MG63 (cell line): ENCODE measurements around the gene CTNNA3. TPM values are rescaled to one million over a fixed set of nuclear protein-coding genes. Genes with fewer than 3 reads are reported as not detected.

Experiments
- DNase-seq: peaks from one replicate; pipeline ENCODE4 v3.0.0-alpha.2; 2020
- H3K27me3 ChIP-seq: fragments of 250-450 bp; sonication (Bioruptor Pico); 2 replicates; pipeline ENCODE4 v1.5.1; 2020; ENCODE audit warnings: mild to moderate bottlenecking, moderate library complexity
- H3K36me3 ChIP-seq: fragments of 250-450 bp; sonication (Bioruptor Pico); 2 replicates; pipeline ENCODE4 v1.5.1; 2020; ENCODE audit warnings: mild to moderate bottlenecking, moderate library complexity
- H3K4me3 ChIP-seq: fragments of 250-450 bp; sonication (Bioruptor Pico); 2 replicates; pipeline ENCODE4 v1.5.1; 2020; ENCODE audit warnings: mild to moderate bottlenecking, moderate library complexity
- H3K9me3 ChIP-seq: fragments of 250-450 bp; sonication (Bioruptor Pico); 2 replicates; pipeline ENCODE4 v1.5.1; 2020; ENCODE audit warnings: mild to moderate bottlenecking, moderate library complexity
- total RNA-seq: library from RNA; depleted of rRNA; stranded (reverse); fragments of >200 nt; shearing (Covaris generic); gene quantifications from 2 replicates; pipeline ENCODE4 v1.2.3, GENCODE V29; 2014; ENCODE audit warnings: low replicate concordance

Gene CTNNA3
- total RNA-seq, 1 experiment from 2014 or later, result not detected

DNA sequence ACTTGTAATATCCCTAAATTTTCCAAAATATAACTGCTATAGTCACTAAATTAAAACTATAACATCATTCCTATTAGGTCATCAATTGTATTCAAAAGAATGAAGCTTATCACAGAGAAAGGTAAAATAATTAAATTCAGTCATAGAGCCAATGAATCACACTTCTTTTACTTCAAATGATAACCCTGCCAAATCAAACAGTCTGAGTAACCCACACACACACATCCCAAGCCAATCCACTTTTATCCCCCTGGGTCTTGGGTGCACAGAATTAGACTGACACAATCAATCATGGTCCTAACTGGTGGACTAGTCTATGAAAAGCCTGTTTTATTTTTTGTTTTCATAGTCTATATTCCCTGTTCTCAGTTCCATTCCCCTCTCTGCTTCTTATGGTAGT, 25.6 kb downstream of the CTNNA3 start:
- Histone ChIP-seq H3K4me3 (no peak overlapping the region), H3K27me3 (no peaks in the 10 kb centered on the region), H3K36me3 (no peaks in the 10 kb centered on the region), H3K9me3 (no peaks in the 10 kb centered on the region)
- peak; percentile 14 for DNase-seq

DNA sequence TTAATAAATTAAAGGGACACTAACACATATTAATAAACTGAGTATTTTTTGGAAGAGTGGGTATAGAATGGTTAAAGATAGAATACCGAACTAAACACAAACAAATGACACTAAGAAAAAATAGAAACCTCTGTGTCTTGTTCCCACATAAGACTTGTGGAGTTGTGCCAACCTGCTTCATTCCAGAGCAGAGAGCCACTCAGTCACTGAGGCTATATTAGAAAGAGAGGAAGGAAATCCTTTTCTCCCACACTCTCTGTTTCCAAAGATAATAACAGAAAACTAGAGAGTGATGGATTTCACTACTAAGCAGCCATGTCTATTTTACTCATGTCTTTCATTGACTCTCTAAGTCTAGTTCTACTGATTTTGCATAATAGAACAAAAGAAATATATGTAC, 26.0 kb downstream of the CTNNA3 start:
- Histone ChIP-seq H3K9me3 (no peaks in the 10 kb centered on the region), H3K36me3 (no peaks in the 10 kb centered on the region), H3K27me3 (no peaks in the 10 kb centered on the region), H3K4me3 (no peak overlapping the region)
- no peak for DNase-seq

DNA sequence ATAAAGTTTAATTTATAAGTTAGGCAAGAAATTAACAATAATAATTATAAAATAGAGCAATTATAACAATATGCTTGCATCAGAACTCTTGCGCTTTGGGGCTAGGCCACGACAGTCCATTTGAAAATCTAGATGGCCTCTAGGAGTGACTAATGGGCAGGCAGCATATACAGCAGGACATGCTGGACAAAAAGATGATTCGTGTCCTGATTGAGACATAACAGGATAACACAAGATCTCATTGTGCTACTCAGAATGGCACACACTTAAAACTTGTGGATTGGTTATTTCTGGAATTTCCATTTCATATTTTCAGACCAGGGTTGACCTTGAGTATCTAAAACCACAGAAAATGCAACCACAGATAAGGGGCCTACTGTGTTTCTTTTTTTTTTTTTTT, 27.5 kb downstream of the CTNNA3 start:
- Histone ChIP-seq H3K36me3 (no peaks in the 10 kb centered on the region), H3K27me3 (no peaks in the 10 kb centered on the region), H3K4me3 (no peak overlapping the region), H3K9me3 (no peaks in the 10 kb centered on the region)
- DNase-seq, result no peak

DNA sequence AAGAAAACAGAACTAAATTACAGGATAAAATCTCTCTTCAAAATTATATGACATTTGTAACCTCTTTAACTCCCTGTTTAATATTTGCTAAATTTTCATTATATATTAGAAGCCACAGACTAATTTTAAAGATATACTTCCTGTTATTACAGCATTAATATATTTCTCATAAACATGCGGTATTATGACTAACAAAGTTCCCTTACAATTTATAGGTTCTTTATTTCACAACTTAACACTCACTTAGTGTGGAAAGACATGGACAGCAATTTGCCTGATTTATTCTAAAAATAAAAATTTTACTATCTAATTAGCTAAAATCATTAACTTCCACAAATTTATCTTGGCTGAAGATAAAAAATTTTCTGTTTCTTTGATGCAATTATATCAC, 29.0 kb downstream of the CTNNA3 start:
- H3K9me3 ChIP-seq, result no peaks in the 10 kb centered on the region
- no peaks in the 10 kb centered on the region for H3K27me3 ChIP-seq
- no peaks in the 10 kb centered on the region for H3K36me3 ChIP-seq
- DNase-seq, result no peak
- no peak overlapping the region for H3K4me3 ChIP-seq

DNA sequence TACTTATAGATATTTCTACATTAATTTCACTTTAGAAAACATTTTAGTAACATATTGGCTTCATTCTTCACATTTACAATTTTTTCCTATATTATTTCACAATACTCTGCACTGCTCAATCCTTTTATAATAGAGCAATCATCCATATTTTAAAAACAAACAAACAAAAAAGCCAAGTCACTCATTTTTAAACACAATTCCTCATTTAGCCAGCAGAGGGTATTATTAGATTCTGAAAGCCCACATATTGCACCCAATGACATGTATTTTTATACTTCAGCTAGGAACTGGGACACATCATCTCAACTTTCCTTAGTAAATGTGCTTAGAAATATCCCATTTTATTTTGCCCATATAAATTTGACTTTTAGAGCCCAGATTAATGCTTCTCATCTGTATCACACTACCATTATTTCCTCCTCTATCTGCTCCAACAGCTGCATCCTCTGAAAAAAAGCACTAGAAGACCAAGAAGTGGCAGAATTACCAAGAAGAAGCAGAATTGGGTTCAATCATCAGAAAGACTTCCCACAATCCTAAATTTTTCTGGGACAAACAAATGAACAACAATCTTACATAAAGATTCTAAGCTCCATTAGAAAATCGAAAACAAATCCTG, 29.5 kb downstream of the CTNNA3 start:
- no peaks in the 10 kb centered on the region for H3K9me3 ChIP-seq
- DNase-seq, result no peak
- no peak overlapping the region for H3K4me3 ChIP-seq
- no peaks in the 10 kb centered on the region for H3K27me3 ChIP-seq
- H3K36me3 ChIP-seq, result no peaks in the 10 kb centered on the region

DNA sequence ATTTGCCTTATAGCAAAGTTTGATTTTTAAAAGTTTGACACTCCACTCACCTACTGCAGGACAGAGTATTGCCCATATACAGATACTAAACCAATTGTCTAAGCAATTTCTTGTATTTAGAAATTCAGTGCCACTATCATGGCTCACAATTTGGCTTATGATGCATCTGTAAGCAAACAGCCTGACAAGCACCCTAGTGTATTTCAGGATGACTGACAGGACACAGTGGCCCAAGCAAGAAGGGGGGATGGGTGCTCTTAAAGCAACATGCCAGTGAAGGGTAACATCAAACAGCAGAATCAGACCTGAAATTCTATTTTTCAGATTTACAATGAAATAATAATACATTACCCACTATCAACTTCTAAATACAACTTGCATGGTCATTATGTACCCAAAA, 30.5 kb downstream of the CTNNA3 start:
- H3K36me3 ChIP-seq, result no peaks in the 10 kb centered on the region
- no peaks in the 10 kb centered on the region for H3K9me3 ChIP-seq
- DNase-seq, result peak; percentile 15
- H3K27me3 ChIP-seq, result no peaks in the 10 kb centered on the region
- H3K4me3 ChIP-seq, result no peak overlapping the region; the same call in 1 of the 2 replicates

DNA sequence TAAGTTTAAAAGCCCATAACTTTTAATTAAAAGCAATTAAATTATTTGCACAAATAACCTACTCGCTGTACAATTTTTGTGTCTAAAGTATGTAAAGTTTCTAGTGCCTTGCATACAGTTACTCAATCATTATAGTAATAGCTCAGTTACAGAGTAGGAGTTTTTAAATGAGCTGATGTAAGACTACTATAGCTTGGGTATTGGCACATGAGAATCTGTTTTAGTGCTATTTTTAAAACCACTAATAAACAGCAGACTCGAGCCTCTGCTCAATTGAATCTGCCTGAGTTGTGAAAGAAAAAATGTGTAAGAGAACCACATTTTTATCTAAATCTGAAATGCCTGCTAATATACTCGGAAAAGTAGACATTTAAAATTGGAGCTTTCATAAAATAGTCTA, 31.1 kb downstream of the CTNNA3 start:
- Histone ChIP-seq H3K36me3 (no peaks in the 10 kb centered on the region), H3K27me3 (no peaks in the 10 kb centered on the region), H3K9me3 (no peaks in the 10 kb centered on the region), H3K4me3 (no peak overlapping the region; the same call in none of the 2 replicates)
- DNase-seq, result no peak

DNA sequence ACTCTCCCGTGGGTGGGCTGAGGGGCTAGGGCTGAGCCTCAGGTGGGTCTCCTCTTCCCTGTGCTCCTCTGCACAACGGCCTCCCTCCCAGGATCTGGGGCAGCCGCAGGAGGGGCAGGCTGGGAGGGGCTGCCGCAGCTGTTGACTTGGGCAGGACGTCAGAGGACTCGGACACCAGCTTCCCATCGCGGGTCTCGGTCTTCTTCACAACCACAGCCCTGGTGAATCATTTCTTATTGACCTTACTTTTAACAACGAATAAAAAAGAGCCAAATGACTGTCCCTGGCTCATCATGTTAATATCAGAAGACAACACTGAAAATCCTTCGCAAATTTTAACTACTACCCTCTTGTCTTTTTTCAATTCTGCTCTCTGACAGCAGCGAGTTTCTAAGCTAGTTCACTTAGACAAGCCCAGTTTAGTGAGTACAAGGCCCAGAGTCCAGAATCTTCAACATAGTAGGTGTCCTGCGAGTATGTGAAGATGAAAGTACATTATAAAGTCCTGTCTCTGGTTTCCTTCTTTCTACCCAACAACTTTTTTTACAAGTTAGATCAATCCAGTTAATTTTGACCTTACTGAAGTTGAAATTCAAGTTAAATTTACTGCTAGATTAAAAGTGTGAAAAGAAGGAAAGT, 32.4 kb downstream of the CTNNA3 start:
- DNase-seq, result peak; percentile 64
- no peaks in the 10 kb centered on the region for H3K27me3 ChIP-seq
- no peaks in the 10 kb centered on the region for H3K9me3 ChIP-seq
- H3K36me3 ChIP-seq, result no peaks in the 10 kb centered on the region
- peak overlapping the region; percentile 11 for H3K4me3 ChIP-seq

DNA sequence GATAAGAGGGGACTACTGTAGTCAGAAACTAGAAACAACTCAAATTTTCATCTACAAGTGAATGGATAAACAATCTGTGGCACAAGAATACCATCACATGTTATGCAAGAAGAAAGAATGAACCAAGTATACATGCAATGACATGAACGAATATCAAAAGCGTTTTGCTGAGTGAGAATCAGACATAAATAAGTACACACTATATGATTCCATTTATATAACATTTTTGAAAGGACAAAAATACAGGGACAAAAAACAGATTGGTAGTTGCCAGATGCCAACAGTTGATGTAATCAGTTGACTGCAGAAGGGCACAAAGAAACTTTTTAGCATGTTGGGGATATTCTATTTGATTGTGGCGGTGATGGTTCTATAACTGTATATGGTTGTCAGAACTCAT, 33.6 kb downstream of the CTNNA3 start:
- DNase-seq, result no peak
- Histone ChIP-seq H3K36me3 (no peaks in the 10 kb centered on the region), H3K27me3 (no peaks in the 10 kb centered on the region), H3K4me3 (no peak overlapping the region), H3K9me3 (no peaks in the 10 kb centered on the region)

DNA sequence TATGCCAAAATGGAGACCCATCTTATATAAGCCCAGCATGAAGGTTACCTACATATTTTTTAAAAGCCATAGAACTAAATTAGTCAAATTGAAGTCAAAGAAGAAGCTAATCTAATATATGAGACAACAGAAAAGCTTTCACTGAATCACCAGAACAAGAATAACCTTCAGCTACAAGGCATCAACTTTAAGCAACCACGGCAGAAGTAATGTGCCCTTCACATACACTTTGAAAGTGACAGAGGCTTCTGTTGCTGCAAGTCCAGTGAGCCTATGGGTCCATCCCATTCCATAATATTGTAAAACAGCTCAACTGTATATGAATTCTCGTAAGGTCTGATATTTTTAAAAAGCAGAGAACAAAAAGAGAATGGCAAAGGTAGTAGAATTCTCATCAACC, 36.5 kb downstream of the CTNNA3 start:
- no peak for DNase-seq
- Histone ChIP-seq H3K36me3 (no peaks in the 10 kb centered on the region), H3K27me3 (no peaks in the 10 kb centered on the region), H3K4me3 (no peak overlapping the region), H3K9me3 (no peaks in the 10 kb centered on the region)

DNA sequence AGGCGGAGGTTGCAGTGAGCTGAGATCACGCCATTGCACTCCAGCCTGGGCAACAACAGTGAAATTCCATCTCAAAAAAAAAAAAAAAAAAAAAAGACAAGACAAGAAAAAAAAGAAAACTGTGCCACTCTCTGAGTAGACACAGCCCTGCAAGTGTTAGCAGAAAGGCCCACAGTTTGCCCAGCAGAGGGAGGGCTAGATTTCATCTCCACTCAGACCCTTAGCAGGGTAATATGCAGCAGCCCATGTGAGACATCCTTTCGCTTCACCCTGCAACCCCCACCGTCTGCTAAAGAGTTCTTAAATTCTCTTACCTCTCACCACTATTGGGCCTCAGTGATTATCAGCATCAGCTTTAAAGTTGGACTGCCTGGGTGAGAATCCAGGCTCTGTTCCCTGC, 38.2 kb downstream of the CTNNA3 start:
- DNase-seq, result no peak
- H3K4me3 ChIP-seq, result no peak overlapping the region

DNA sequence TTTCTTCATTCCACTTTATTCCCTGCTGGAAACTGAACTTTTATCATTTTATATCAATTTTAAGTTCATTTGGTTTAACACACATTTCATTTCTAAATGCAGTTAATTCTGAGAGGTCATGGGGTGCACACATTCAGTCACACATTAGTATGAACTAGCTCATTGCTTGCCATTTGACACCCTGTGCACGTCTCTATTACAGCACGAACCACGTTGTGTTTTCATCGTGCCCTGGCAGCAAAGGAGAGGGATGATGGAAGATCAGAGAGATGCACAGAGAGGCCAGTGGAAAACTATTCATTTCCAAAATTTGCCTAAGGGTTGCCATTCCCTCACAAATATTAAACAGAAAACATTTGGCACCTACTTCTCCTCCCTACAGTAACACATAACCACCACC, 45.4 kb downstream of the CTNNA3 start:
- no peak for DNase-seq
- Histone ChIP-seq H3K36me3 (no peaks in the 10 kb centered on the region), H3K4me3 (no peak overlapping the region), H3K9me3 (peaks cover 6% of the 10 kb centered on the region), H3K27me3 (no peaks in the 10 kb centered on the region)

More for the DNA sequence above, 38.2 kb downstream of the CTNNA3 start:
- no peaks in the 10 kb centered on the region for H3K27me3 ChIP-seq
- H3K36me3 ChIP-seq, result no peaks in the 10 kb centered on the region
- H3K9me3 ChIP-seq, result peaks cover under 1% of the 10 kb centered on the region; the same call in 1 of the 2 replicates

DNA sequence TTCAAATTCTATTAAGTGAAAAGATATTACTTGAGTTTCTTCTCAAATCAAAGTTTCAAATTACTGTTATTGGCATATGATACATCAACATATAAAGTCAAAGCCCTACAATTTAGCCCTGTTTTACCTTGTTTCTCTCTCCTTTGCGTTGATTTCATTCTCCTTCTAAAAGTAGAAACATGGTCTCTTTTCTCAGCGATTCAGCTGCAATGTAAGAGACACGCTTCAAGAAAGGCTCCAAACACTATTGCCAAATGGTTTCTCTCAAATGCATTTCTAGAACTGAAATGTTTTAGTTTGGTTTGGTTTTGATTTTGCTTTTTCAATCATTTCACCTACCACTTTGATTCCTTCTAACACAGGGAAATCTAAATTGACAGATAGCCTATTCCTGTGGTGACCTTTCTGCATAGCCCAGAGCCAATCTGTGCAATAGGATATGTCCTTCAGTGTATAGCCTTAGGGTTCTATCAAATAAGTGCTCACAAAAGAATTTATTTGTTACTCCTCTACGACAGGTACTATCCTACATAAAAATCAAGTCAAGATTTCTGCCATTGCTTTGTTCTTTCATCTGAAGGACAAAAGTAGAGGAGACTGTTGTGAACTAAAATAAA, 47.3 kb downstream of the CTNNA3 start:
- no peaks in the 10 kb centered on the region for H3K36me3 ChIP-seq
- H3K27me3 ChIP-seq, result no peaks in the 10 kb centered on the region
- peaks cover 6% of the 10 kb centered on the region for H3K9me3 ChIP-seq
- no peak overlapping the region for H3K4me3 ChIP-seq
- DNase-seq, result no peak

DNA sequence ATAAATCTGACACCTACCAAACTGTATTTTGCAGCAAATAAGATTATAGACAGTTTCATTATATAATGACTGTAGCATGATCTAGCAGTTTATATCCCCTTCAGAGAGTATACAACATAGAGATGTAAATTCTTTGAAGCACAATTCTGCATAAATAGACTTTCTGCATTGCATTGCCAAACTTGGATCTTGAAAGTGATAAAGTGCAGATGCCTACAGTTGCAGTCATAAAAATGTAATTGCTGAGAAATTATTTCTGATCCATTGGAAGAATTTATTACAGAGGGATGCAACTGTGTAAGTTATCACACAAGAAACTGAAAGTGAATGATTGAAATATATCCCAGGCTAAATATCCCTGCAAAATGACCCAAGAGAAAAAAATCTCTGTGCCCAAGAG, 65.1 kb downstream of the CTNNA3 start:
- Histone ChIP-seq H3K4me3 (no peak overlapping the region), H3K36me3 (no peaks in the 10 kb centered on the region), H3K9me3 (0 out of 2 replicates have a peak, but pooled peaks cover 11% of the 10 kb centered on the region), H3K27me3 (no peaks in the 10 kb centered on the region)
- no peak for DNase-seq

DNA sequence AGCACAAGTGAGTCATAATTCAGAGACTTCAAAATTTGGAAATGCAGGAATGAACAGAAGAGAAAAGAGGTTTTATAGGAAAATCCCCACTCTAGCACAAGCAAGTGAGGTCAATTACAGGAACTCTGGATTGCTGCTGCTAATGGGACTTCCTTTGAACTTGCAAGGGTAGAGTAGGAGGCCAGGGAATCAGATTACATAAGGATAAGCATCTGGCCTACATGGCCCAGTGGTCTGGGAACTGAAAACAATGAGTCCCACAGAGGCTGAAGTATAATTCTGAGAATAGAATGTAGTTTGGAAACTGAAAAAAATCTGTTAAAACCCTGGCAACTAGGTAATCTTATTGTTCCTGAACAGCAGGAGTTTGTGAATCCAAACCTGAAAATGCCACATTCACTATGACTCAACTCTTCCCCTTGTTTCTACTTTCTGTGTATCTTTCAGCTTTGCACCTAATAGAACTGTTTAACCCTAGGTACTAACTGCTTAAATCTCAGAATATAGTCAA, 66.5 kb downstream of the CTNNA3 start:
- no peak for DNase-seq
- Histone ChIP-seq H3K36me3 (no peaks in the 10 kb centered on the region), H3K4me3 (no peak overlapping the region), H3K27me3 (no peaks in the 10 kb centered on the region), H3K9me3 (0 out of 2 replicates have a peak, but pooled peaks cover 11% of the 10 kb centered on the region)

DNA sequence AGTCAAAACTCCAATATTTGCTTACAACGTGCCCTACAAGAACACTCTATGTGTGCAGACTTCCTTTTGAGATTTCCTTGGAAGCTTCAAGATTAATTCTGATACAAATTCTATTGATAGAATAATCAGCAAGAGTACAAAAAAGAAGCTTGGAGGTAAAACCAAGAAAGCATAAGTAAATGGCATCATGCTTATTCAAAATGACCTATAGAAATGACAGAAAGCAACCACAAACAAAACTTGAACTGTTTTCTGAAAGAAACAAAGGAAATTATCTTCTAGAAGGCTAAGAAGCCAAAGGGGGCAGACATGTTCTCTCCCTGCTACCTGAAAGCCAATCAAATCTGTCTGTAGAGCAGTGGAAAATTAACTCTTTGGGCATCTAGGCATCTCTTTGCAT, 73.0 kb downstream of the CTNNA3 start:
- no peaks in the 10 kb centered on the region for H3K36me3 ChIP-seq
- H3K27me3 ChIP-seq, result no peaks in the 10 kb centered on the region
- 0 out of 2 replicates have a peak, but pooled peaks cover 6% of the 10 kb centered on the region for H3K9me3 ChIP-seq
- no peak overlapping the region for H3K4me3 ChIP-seq
- no peak for DNase-seq

DNA sequence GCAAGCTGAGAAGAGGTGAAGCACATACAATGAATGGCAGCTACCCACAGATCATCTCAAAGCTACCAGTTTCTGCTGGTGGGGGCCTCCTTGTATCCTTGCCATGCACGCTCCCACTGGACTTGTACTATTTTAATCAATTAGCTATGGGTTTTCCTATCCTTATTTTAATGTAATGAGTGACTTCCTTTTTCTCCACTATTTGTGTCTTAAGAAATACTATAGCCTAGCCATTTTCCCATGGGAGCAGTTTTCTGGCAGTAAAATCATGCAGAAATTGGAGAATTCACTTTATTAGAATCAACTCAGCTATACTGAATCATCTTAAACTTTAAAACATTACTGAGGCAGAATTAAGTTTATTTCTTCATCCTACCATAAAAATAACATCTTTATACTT, 73.5 kb downstream of the CTNNA3 start:
- DNase-seq, result no peak
- Histone ChIP-seq H3K36me3 (no peaks in the 10 kb centered on the region), H3K27me3 (no peaks in the 10 kb centered on the region), H3K9me3 (0 out of 2 replicates have a peak, but pooled peaks cover 6% of the 10 kb centered on the region), H3K4me3 (no peak overlapping the region)

DNA sequence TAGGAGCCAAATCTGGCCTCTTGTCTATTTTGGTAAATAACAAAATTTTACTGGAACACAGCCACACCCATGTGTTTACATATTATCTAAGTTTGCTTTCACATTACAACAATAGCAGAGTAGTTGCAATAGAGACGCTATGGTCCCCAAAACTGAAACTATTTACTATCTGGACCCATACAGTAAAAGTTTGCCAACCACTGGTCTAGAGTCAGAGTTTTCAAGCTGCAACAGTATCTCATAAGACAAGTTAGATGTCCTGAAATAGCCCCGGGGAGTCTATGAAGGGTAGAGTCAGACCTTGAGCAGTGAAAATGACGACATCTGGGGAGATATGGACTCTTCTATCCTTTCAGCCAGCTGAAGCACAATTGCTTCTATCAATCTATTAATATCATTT, 74.2 kb downstream of the CTNNA3 start:
- H3K27me3 ChIP-seq, result no peaks in the 10 kb centered on the region
- H3K9me3 ChIP-seq, result 0 out of 2 replicates have a peak, but pooled peaks cover 6% of the 10 kb centered on the region
- no peak overlapping the region for H3K4me3 ChIP-seq
- DNase-seq, result no peak
- no peaks in the 10 kb centered on the region for H3K36me3 ChIP-seq
